SK-N-SH treated with all-trans-retinoic acid at 6 μM for 48 hours (cell line): ENCODE measurements around the gene RNF215.

Experiments used
- ESRRG ChIP-seq: fragments of 250-450 bp; sonication (Bioruptor Pico); IDR thresholded peaks from 2 replicates; pipeline ENCODE4 v1.6.1; 2021; ENCODE audit warnings: mild to moderate bottlenecking
- ISL1 ChIP-seq: fragments of 250-450 bp; sonication (Bioruptor Pico); IDR thresholded peaks from 2 replicates; pipeline ENCODE4 v2.1.2; 2022; ENCODE audit warnings: mild to moderate bottlenecking, moderate library complexity
- PPARA ChIP-seq: fragments of 250-450 bp; sonication (Bioruptor Pico); IDR thresholded peaks from 2 replicates; pipeline ENCODE4 v1.5.0; 2020; ENCODE audit warnings: mild to moderate bottlenecking, borderline replicate concordance
- RARB ChIP-seq: fragments of 250-450 bp; sonication (Bioruptor Pico); IDR thresholded peaks from 2 replicates; pipeline ENCODE4 v1.8.0; 2021; ENCODE audit warnings: mild to moderate bottlenecking, moderate library complexity

- no peak for TF ChIP-seq ESRRG (CRISPR knock-in tag)
- no peak for TF ChIP-seq PPARA (CRISPR knock-in tag)
- TF ChIP-seq ISL1: no peak
- no peak for TF ChIP-seq RARB (CRISPR knock-in tag)
Measured at GRCh38 chr22:30332551-30332950, 54.7 kb downstream of the RNF215 start.
